ENCODE measurements around the gene TMEM131L.

Gene TMEM131L

GRCh38 chr4:153676984-153677383, 210.8 kb downstream of the TMEM131L start:
- Mint-ChIP-seq H3K4me3 (no peak overlapping the region), H3K27ac (no peak overlapping the region), H3K9me3 (ENCODE audit: low read depth) (peaks cover 18% of the 10 kb centered on the region), H3K27me3 (peaks cover 3% of the 10 kb centered on the region), H3K36me3 (peaks cover 8% of the 10 kb centered on the region), H3K4me1 (ENCODE audit: low read depth) (no peaks in the 10 kb centered on the region)

- Mint-ChIP-seq H3K27ac (no peak overlapping the region), H3K4me3 (no peak overlapping the region), H3K9me3 (ENCODE audit: low read depth) (peaks cover 14% of the 10 kb centered on the region), H3K27me3 (peaks cover 13% of the 10 kb centered on the region), H3K4me1 (ENCODE audit: low read depth) (peaks cover 5% of the 10 kb centered on the region), H3K36me3 (peaks cover 8% of the 10 kb centered on the region)
Observed at GRCh38 chr4:153679486-153679885, 213.3 kb downstream of the TMEM131L start.

DNA sequence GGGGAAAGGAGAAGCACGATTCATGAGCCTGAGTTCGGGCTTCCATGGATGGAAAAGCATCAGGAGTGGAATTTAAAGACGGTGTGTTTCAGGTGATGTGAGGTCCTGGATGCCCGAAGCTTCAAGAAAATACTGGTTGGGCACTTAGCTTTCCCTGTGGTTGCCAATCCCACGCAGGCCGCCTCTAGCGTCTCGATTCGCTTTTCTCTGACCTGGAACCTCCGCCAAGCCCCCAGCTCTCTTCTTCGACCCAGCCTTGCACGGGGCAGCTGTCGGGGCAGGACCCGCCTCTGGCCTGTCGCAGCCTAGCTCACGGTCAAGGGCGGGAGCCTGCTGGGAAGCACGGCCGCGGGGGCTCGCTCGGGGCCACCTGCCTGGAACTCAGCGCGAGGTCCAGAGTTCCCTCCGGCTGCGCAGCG, 217.6 kb downstream of the TMEM131L start:
- H3K27ac Mint-ChIP-seq: no peak overlapping the region

GRCh38 chr4:153684182-153684970, 218.2 kb downstream of the TMEM131L start, which contains the start of gene TLR2:
TSS of gene TLR2 (plus strand) at chr4:153684280. CDS start at chr4:153702908, 18,628 bp downstream.
- H3K27me3 Mint-ChIP-seq: peaks cover 13% of the 10 kb centered on the region
- peaks cover 12% of the 10 kb centered on the region for H3K9me3 Mint-ChIP-seq (ENCODE audit: low read depth)

More for the DNA sequence above, 217.6 kb downstream of the TMEM131L start:
- Mint-ChIP-seq H3K36me3 (peaks cover 12% of the 10 kb centered on the region), H3K27me3 (peaks cover 13% of the 10 kb centered on the region), H3K4me3 (peak overlapping the region; percentile 85), H3K9me3 (ENCODE audit: low read depth) (peaks cover 9% of the 10 kb centered on the region), H3K4me1 (ENCODE audit: low read depth) (peaks cover 13% of the 10 kb centered on the region)

DNA sequence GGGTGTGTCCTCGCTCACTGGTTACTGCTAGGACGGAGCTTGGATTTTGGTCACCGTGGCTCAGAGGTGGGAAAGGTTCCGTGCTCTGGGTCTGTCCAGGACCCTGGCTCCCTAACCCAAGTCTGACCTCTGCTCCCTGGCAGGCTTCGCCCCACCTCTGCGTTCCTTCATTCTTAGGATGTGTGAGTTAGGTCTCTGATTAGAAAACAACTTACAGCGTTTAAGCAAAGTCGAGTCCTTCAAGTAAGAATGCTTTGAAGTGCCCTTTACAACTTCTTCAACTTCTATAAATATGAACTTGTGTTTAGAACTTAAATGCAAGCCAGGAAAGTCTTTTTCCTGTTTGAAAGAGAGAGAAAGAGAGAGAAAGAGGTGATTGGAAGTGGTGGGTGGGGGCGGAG, 218.8 kb downstream of the TMEM131L start:
- H3K36me3 Mint-ChIP-seq: peaks cover 21% of the 10 kb centered on the region
- H3K27me3 Mint-ChIP-seq: peaks cover 13% of the 10 kb centered on the region
- peaks cover 13% of the 10 kb centered on the region for H3K4me1 Mint-ChIP-seq (ENCODE audit: low read depth)
- H3K27ac Mint-ChIP-seq: no peak overlapping the region
- H3K4me3 Mint-ChIP-seq: peak overlapping the region; percentile 87
- peaks cover 15% of the 10 kb centered on the region for H3K9me3 Mint-ChIP-seq (ENCODE audit: low read depth)

More at GRCh38 chr4:153684182-153684970, 218.2 kb downstream of the TMEM131L start, which contains the start of gene TLR2:
- H3K27ac Mint-ChIP-seq: peak within 1 kb of the TSS; percentile 1
- peaks cover 15% of the 10 kb centered on the region for H3K36me3 Mint-ChIP-seq
- peaks cover 13% of the 10 kb centered on the region for H3K4me1 Mint-ChIP-seq (ENCODE audit: low read depth)
- peak within 1 kb of the TSS; percentile 87 for H3K4me3 Mint-ChIP-seq

All from activated naive CD8-positive, alpha-beta T cell (primary cell).